Measurements from ENCODE around the gene PDXK.

Gene PDXK

DNA sequence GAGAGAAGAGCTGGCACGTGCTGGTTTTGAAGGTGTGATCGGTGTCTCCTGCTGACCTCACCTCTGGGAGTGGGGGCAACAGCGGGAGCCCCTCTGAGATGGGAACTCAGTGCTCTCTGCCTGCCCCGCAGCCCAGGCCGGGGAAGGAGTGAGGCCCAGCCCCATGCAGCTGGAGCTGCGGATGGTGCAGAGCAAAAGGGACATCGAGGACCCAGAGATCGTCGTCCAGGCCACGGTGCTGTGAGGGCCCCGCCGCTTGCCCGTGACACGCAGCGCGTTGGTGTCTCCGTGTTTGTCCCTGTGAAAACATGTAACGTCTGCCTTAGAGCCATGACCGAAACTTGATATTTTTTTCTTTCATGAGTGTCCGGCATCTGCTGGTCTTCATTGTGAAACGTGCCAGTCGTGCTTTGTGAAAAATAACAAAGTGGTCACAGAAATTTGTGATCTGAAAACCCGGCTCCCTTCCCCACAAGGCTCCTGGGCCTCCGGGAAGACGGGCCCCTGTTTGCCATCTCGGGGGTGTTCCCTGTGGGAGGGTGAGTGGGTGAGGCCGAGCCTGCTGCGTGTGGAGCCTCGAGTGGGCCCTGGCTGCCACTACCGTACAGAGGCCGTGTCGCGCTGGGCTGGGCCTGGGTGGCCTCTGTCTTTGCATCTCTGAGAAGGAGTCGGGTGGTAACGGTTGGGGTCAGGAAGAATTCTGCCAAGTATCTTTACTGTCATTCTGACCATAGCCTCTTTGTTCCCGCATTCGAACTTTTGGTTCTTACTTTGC, 37.1 kb downstream of the PDXK start:
- H3K27ac ChIP-seq: peak overlapping the region in 2 of 21 experiments; percentile 68 to 79
- no peak overlapping the region for H3K4me3 ChIP-seq

GRCh38 chr21:43757601-43758000, 38.7 kb downstream of the PDXK start:
- Histone ChIP-seq H3K4me3 (no peak overlapping the region), H3K27ac (peak overlapping the region in 19 of 21 experiments; percentile 37 to 85 (median 70))

- peak overlapping the region in 1 of 7 experiments; percentile 5 for H3K4me3 ChIP-seq
- peak overlapping the region in 19 of 21 experiments; percentile 37 to 85 (median 70) for H3K27ac ChIP-seq
Observed at GRCh38 chr21:43758111-43758641, 39.2 kb downstream of the PDXK start.

DNA sequence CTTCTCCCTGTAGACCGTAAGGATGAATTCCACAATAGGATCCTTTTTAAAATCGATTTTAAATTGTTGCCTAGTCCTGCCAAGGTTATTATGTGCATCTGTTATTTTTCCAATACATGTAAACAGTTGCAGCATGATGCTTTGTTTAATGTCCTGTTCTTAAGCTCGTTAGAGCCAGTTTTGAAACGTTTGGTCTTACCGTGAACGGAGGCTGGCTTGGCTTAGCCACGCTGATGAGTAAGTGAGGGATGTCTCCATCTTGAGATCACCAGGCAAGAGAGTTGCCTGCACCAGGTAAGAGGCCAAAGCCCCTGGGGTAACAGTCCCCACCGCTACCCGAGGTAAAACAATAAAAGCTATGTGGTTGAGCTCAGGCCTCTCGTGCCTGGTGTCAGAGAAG, 39.9 kb downstream of the PDXK start:
- no peak overlapping the region for H3K4me3 ChIP-seq
- H3K27ac ChIP-seq: peak overlapping the region in 13 of 21 experiments; percentile 43 to 85 (median 72)

- no peak overlapping the region for H3K4me3 ChIP-seq
- peak overlapping the region in 8 of 21 experiments; percentile 43 to 85 (median 80) for H3K27ac ChIP-seq
Observed at GRCh38 chr21:43759651-43760050, 40.7 kb downstream of the PDXK start.

DNA sequence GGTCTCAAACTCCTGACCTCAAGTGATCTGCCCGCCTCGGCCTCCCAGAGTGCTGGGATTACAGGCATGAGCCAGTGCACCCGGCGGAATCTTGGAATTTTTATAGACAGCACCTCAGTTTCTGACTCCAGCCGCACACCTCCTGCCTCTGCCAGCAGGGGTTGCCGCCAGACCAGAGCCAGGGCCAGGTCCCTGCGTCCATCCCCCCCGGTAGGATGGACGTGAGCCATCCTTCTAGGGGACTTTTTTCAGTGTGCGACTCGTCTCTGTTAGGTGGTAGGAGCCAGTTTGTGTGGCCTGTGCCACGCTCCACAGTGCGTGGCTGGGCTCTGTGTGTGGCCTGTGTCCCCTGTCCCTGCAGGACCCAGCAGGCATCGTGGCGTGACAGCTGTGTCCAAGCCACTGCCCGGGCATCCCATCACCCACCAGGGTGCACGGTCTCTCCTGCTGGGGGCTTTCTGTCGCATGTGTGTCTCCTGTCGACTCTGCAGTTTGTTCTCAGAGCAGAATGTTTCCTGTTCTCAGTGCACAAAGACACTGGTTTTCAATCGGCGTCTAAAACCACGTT, 41.5 kb downstream of the PDXK start:
- no peak overlapping the region for H3K27ac ChIP-seq
- H3K4me3 ChIP-seq: no peak overlapping the region

DNA sequence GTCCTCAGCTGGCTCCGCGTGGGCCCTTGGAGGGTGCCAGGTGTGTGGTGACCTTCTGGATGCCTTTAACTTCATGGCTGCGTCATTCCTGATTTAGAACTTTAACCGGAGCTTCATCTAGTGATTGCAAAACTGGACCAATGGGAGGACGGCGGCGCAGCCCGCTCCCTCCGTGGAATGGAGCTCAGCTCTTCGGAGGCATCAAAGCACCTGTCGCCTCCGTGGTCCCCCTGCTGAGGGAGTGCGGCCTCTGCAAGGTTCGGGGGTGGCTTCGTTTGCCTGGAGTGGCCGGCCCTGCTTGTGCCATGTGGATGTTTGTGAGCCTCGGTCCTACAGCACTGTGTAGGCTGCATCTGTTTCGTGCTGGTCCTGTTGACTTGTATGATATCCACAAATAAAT, 43.0 kb downstream of the PDXK start:
- peak overlapping the region in 6 of 21 experiments; percentile 8 to 73 (median 38) for H3K27ac ChIP-seq

GRCh38 chr21:43762303-43763128, 43.6 kb downstream of the PDXK start:
- H3K27ac ChIP-seq: peak overlapping the region in 7 of 21 experiments; percentile 8 to 73 (median 45)
- no peak overlapping the region for H3K4me3 ChIP-seq

More for the DNA sequence above, 43.0 kb downstream of the PDXK start:
- no peak overlapping the region for H3K4me3 ChIP-seq

GRCh38 chr21:43763901-43764523, 45.1 kb downstream of the PDXK start:
- Histone ChIP-seq H3K27ac (peak overlapping the region in 6 of 21 experiments; percentile 14 to 67 (median 30)), H3K4me3 (no peak overlapping the region)

DNA sequence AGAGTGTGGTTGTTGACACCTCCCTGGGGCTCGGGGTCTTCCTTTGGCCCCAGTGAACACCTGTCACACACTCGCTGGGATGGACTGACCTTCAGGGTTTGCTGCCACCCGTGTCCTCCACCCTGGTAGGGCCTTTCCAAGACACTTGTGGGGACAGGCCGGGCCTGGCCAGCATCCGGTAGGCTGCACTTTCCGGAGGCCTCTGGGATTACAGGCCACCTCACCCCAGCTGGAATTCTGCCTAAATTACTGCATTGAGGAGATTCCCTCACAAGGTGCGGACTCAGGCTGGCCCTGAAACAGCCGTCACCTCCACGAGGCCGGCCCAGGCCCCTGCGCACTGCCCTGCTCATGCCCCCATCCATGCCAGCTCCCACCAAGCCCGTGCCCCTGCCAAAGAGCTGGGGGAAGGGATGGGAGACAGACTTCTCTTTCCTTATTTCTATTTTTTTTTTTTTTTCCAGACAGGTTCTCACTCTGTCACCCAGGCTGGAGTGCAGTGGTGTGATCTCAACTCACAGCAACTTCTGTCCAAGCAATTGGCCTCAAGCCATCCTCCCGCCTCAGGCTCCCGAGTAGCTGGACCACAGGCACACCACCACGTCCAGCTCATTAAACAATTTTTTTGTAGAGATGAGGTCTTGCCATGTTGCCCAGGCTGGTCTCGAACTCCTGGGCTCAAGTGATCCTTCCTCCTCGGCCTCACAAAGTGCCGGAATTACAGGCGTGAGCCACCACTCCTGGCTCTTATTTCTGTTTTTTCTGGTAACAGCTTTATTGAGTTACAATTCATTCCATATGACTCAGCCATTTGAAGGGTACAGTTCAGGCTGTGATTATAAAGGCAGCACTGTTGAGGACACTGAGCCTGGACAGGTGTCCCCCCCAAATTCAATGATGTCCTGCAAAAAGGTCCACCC, 45.9 kb downstream of the PDXK start:
- H3K4me3 ChIP-seq: no peak overlapping the region
- H3K27ac ChIP-seq: peak overlapping the region in 6 of 21 experiments; percentile 16 to 67 (median 30)

GRCh38 chr21:43766734-43767497, 48.0 kb downstream of the PDXK start:
- H3K27ac ChIP-seq: peak overlapping the region in 3 of 21 experiments; percentile 72 to 75 (median 73)
- H3K4me3 ChIP-seq: no peak overlapping the region

GRCh38 chr21:43767498-43767983, 48.6 kb downstream of the PDXK start:
- Histone ChIP-seq H3K27ac (peak overlapping the region in 19 of 21 experiments; percentile 15 to 79 (median 56)), H3K4me3 (no peak overlapping the region)

DNA sequence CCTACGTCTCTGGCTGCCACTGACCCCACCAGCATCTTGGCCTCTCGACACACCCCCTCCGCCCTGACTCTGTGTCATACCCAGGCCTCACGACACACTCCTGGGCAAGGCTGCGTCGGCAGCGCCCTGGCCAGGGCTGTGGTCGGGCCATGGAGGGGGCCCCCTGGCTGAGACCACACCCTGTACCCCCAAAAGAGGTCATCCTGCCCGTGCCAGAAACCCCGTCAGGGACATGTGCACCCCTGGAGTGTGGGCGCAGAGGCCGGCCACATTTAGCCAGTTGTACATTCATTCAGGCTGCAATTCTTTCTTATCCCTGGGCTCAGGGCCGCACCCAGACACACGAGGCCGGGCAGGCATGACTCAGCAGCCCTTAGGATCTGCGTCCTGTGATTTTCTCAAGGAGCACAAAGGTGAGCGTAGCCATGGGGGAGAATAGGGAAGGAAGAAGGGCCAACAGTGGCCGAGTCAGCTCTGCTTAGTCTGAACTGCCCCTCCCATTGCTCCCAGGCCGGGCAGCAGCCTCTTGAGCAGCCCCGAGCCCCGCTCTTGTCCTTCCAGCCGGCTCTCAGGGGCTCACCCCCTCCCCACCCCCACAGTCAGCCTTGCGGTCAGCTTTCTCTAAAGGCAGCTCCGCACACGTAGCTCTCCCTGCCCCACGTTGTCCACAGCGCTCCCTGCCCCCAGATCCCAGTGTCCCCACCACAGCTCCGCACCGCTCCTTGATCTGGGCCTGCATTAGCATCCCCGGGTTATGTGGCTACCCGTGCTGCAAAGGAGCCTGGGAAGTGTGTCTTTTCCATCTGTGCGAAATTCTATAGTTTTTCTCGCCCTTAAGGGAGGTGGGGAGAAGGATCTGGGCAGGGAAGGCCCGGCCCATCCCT, 49.3 kb downstream of the PDXK start:
- Histone ChIP-seq H3K4me3 (no peak overlapping the region), H3K27ac (peak overlapping the region in 20 of 21 experiments; percentile 15 to 79 (median 54))

DNA sequence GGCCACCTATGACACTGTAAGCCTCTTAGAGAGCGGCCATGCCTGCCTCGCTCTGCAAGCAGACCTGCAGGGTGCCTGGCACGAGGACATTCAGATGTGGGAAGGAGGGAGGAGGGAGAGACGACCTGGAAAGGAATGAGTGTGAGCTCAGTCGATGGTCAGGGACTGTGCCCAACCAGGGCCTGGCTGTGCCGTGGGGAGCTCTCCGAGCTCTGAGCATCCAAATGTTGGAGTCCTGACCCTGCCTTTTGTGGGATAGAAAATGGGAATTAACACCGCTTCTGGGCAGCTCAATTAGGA, 49.9 kb downstream of the PDXK start:
- H3K27ac ChIP-seq: peak overlapping the region in 12 of 21 experiments; percentile 15 to 79 (median 72)

DNA sequence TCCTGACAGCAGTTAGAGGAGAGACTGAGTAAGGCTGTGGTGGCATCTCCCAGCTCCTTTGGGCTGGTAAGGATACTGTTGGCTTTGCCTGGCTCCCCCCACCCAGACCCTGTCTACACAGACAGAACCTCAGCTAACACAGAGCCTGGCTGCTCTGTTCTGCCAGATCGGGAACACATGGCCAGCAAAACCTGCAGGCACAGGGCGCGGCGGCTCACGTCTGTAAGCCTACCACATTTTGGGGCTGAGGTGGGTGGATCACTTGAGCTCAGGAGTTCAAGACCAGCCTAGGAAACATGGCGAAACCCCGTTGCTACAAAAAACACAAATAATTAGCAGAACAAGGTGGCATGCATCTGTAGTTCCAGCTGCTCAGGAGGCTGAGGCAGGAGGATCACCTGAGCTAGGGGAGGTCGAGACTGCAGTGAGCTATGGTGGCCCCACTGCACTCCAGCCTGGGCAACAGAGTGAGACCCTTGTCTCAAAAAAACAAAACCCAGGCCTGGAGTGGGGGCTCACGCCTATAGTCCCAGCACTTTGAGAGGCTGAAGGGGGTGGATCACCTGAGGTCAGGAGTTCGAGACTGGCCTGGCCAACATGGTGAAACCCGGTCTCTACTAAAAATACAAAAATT, 50.5 kb downstream of the PDXK start:
- Histone ChIP-seq H3K27ac (peak overlapping the region in 1 of 21 experiments; percentile 78), H3K4me3 (no peak overlapping the region)

More for the DNA sequence above, 49.9 kb downstream of the PDXK start:
- no peak overlapping the region for H3K4me3 ChIP-seq

DNA sequence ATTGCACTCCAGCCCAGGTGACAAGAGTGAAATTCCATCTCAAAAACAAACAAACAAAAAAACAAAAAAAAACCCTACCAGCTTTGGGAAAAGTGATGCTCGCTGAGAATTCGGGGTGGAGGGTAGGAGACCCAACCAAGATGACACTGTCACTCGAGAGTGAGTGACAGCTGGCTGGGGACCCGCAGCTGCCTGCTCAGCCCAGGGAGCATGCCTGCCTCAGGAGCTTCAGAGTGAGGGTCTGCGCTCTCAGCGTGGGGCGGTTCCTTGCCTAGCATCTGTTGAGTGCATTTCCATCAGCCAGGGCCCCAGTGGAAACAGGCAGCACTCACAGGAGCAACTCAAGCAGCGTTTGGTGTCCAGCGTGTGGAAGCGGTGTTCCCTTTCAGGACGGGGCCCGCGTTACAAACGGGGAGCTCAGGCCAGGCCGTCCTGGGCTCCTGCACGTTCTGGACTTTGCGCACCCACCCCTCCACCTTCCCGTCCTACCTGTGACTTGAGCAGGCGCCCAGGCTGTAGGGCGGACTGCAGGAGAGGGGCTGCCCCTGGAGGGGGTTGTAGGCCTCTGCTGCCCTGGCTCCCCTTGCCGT, 51.2 kb downstream of the PDXK start:
- H3K4me3 ChIP-seq: no peak overlapping the region
- no peak overlapping the region for H3K27ac ChIP-seq

All from skin epidermis (tissue), 12 donors.